Activated T-helper 1 cell treated with anti-CD3 and anti-CD28 coated beads, Interleukin-12 subunit alpha, Interleukin-12 subunit beta, Interleukin-2, Interleukin-4 antibody, amounts not matched to agents 30 ng/mL and 10 ng/mL and 1 ng/mL, durations not matched to agents 14 hours and 24 hours and 36 hours (primary cell): ENCODE data around the gene C1QC. TPM values are rescaled to one million over a fixed set of nuclear protein-coding genes. Genes with fewer than 3 reads are reported as not detected.

Experiments used
- DNase-seq: peaks from one replicate; pipeline ENCODE4 v3.0.0; 2021; ENCODE audit warnings: low spot score
- H3K27ac Mint-ChIP-seq: one replicate; pipeline ENCODE4 v1.8.0; 2021; ENCODE audit warnings: mild to moderate bottlenecking, mixed read lengths
- H3K27me3 Mint-ChIP-seq: one replicate; pipeline ENCODE4 v1.8.0; 2022; ENCODE audit warnings: mild to moderate bottlenecking, moderate library complexity, mixed read lengths; ENCODE audit not compliant: insufficient read depth
- H3K36me3 Mint-ChIP-seq: one replicate; pipeline ENCODE4 v1.8.0; 2021; ENCODE audit warnings: low read depth, mixed read lengths
- H3K4me1 Mint-ChIP-seq: one replicate; pipeline ENCODE4 v1.8.0; 2021; ENCODE audit warnings: low read depth, mixed read lengths
- H3K4me3 Mint-ChIP-seq: one replicate; pipeline ENCODE4 v1.8.0; 2021; ENCODE audit warnings: mild to moderate bottlenecking, moderate library complexity, mixed read lengths
- H3K9me3 Mint-ChIP-seq: one replicate; pipeline ENCODE4 v1.8.0; 2021; ENCODE audit warnings: mixed read lengths
- intact Hi-C: fragments of 100-400 bp; cut with micrococcal nuclease; formaldehyde crosslinking; loops from one replicate; pipeline ENCODE4 v1.15.1; 2024
- total RNA-seq: library from RNA; stranded (reverse); gene quantifications from 2 replicates; pipeline ENCODE4 v1.2.3, GENCODE V29; 2022

The C1QC gene
- total RNA-seq, 1 donor from 2014 or later: not detected

- DNase-seq: peak; percentile 48
- Mint-ChIP-seq H3K27me3 (no peaks in the 10 kb centered on the region), H3K36me3 (no peaks in the 10 kb centered on the region), H3K27ac (no peak overlapping the region), H3K4me3 (no peak overlapping the region), H3K9me3 (no peaks in the 10 kb centered on the region), H3K4me1 (no peaks in the 10 kb centered on the region)
- intact Hi-C loops: loop anchor here (1.0 kb wide), 1 partner anchor 510 kb away; no protein-coding TSS in a partner anchor
Observed at GRCh38 chr1:22641906-22642636, 1.4 kb upstream of the C1QC start.

GRCh38 chr1:22643928-22644327, 495 bp downstream of the C1QC start:
- Mint-ChIP-seq H3K4me1 (no peaks in the 10 kb centered on the region), H3K27ac (no peak overlapping the region), H3K9me3 (no peaks in the 10 kb centered on the region), H3K27me3 (peaks cover 2% of the 10 kb centered on the region), H3K4me3 (no peak overlapping the region), H3K36me3 (no peaks in the 10 kb centered on the region)
- DNase-seq: no peak
- intact Hi-C loops: no loop called here

GRCh38 chr1:22645931-22646330, 2.5 kb downstream of the C1QC start:
- Mint-ChIP-seq H3K27me3 (peaks cover 2% of the 10 kb centered on the region), H3K4me1 (no peaks in the 10 kb centered on the region), H3K4me3 (no peak overlapping the region), H3K9me3 (no peaks in the 10 kb centered on the region), H3K27ac (no peak overlapping the region), H3K36me3 (no peaks in the 10 kb centered on the region)
- DNase-seq: no peak
- intact Hi-C loops: no loop called here

- intact Hi-C loops: no loop called here
- no peak for DNase-seq
- H3K27me3 Mint-ChIP-seq: peaks cover 2% of the 10 kb centered on the region
- no peaks in the 10 kb centered on the region for H3K4me1 Mint-ChIP-seq
- no peaks in the 10 kb centered on the region for H3K9me3 Mint-ChIP-seq
- H3K36me3 Mint-ChIP-seq: no peaks in the 10 kb centered on the region
- H3K27ac Mint-ChIP-seq: no peak overlapping the region
- no peak overlapping the region for H3K4me3 Mint-ChIP-seq
Observed at GRCh38 chr1:22646384-22646783, 3.0 kb downstream of the C1QC start.

GRCh38 chr1:22650089-22650693, 6.8 kb downstream of the C1QC start:
- Mint-ChIP-seq H3K27ac (no peak overlapping the region), H3K4me1 (no peaks in the 10 kb centered on the region), H3K36me3 (no peaks in the 10 kb centered on the region), H3K9me3 (no peaks in the 10 kb centered on the region), H3K4me3 (no peak overlapping the region), H3K27me3 (peaks cover 2% of the 10 kb centered on the region)
- no peak for DNase-seq
- intact Hi-C loops: no loop called here

- Mint-ChIP-seq H3K4me1 (no peaks in the 10 kb centered on the region), H3K9me3 (no peaks in the 10 kb centered on the region), H3K27ac (no peak overlapping the region), H3K27me3 (peaks cover 2% of the 10 kb centered on the region), H3K4me3 (no peak overlapping the region), H3K36me3 (no peaks in the 10 kb centered on the region)
- no peak for DNase-seq
- intact Hi-C loops: no loop called here
Observed at GRCh38 chr1:22651941-22652856, 8.8 kb downstream of the C1QC start.

- Mint-ChIP-seq H3K4me1 (no peaks in the 10 kb centered on the region), H3K27ac (no peak within 1 kb of the TSS), H3K36me3 (no peaks in the 10 kb centered on the region), H3K4me3 (no peak within 1 kb of the TSS), H3K27me3 (peaks cover 4% of the 10 kb centered on the region), H3K9me3 (no peaks in the 10 kb centered on the region)
- intact Hi-C loops: no loop called here
- DNase-seq: no peak
Observed at GRCh38 chr1:22652881-22653316, 9.5 kb downstream of the C1QC start, which contains the start of gene C1QB. C1QB (plus strand) TSS chr1:22653236; CDS start chr1:22659463, 6,227 bp downstream.

- peaks cover 5% of the 10 kb centered on the region for H3K27me3 Mint-ChIP-seq
- H3K27ac Mint-ChIP-seq: no peak overlapping the region
- intact Hi-C loops: no loop called here
- H3K4me1 Mint-ChIP-seq: no peaks in the 10 kb centered on the region
- no peak for DNase-seq
- no peaks in the 10 kb centered on the region for H3K36me3 Mint-ChIP-seq
- H3K4me3 Mint-ChIP-seq: no peak overlapping the region
- no peaks in the 10 kb centered on the region for H3K9me3 Mint-ChIP-seq
Observed at GRCh38 chr1:22654692-22655091, 11.3 kb downstream of the C1QC start.

- Mint-ChIP-seq H3K36me3 (no peaks in the 10 kb centered on the region), H3K9me3 (no peaks in the 10 kb centered on the region), H3K27me3 (peaks cover 5% of the 10 kb centered on the region), H3K4me1 (no peaks in the 10 kb centered on the region), H3K4me3 (no peak overlapping the region), H3K27ac (no peak overlapping the region)
- DNase-seq: no peak
- intact Hi-C loops: no loop called here
Observed at GRCh38 chr1:22658385-22659163, 15.1 kb downstream of the C1QC start.

GRCh38 chr1:22660716-22661241, 17.3 kb downstream of the C1QC start:
- Mint-ChIP-seq H3K36me3 (no peaks in the 10 kb centered on the region), H3K4me3 (no peak overlapping the region), H3K9me3 (no peaks in the 10 kb centered on the region), H3K27ac (no peak overlapping the region), H3K27me3 (peaks cover 5% of the 10 kb centered on the region), H3K4me1 (no peaks in the 10 kb centered on the region)
- intact Hi-C loops: no loop called here
- DNase-seq: no peak

GRCh38 chr1:22661880-22662279, 18.4 kb downstream of the C1QC start:
- Mint-ChIP-seq H3K4me3 (no peak overlapping the region), H3K27me3 (peaks cover 5% of the 10 kb centered on the region), H3K36me3 (no peaks in the 10 kb centered on the region), H3K27ac (no peak overlapping the region), H3K4me1 (no peaks in the 10 kb centered on the region), H3K9me3 (no peaks in the 10 kb centered on the region)
- intact Hi-C loops: no loop called here
- DNase-seq: no peak

GRCh38 chr1:22662318-22662717, 18.9 kb downstream of the C1QC start:
- Mint-ChIP-seq H3K36me3 (no peaks in the 10 kb centered on the region), H3K27me3 (peaks cover 3% of the 10 kb centered on the region), H3K9me3 (no peaks in the 10 kb centered on the region), H3K4me3 (no peak overlapping the region), H3K4me1 (no peaks in the 10 kb centered on the region), H3K27ac (no peak overlapping the region)
- no peak for DNase-seq
- intact Hi-C loops: no loop called here
